GM19193 (cell line): ENCODE data around the gene ENTPD6.

Experiments
- POLR2A ChIP-seq: IDR thresholded peaks from 4 replicates; pipeline ENCODE4 v1.6.1; 2011; ENCODE audit not compliant: insufficient read depth, insufficient read length; ENCODE audit errors: extremely low read depth

Gene ENTPD6

GRCh38 chr20:25223765-25224720, 28.5 kb downstream of the ENTPD6 start:
- no peak for TF ChIP-seq POLR2A

- no peak for TF ChIP-seq POLR2A
Observed at GRCh38 chr20:25224941-25225340, 29.4 kb downstream of the ENTPD6 start.

- no peak for TF ChIP-seq POLR2A
Observed at GRCh38 chr20:25225642-25226432, 30.3 kb downstream of the ENTPD6 start.

- TF ChIP-seq POLR2A: no peak
Observed at GRCh38 chr20:25226433-25227316, 31.2 kb downstream of the ENTPD6 start.

- TF ChIP-seq POLR2A: no peak
Observed at GRCh38 chr20:25227317-25227831, 31.9 kb downstream of the ENTPD6 start.

- no peak for TF ChIP-seq POLR2A
Observed at GRCh38 chr20:25229486-25230165, 34.1 kb downstream of the ENTPD6 start.

- no peak for TF ChIP-seq POLR2A
Observed at GRCh38 chr20:25230166-25230831, 34.8 kb downstream of the ENTPD6 start.

GRCh38 chr20:25233016-25233772, 37.7 kb downstream of the ENTPD6 start:
- no peak for TF ChIP-seq POLR2A

GRCh38 chr20:25236450-25237304, 41.2 kb downstream of the ENTPD6 start:
- TF ChIP-seq POLR2A: no peak

- TF ChIP-seq POLR2A: no peak
Observed at GRCh38 chr20:25237610-25238318, 42.3 kb downstream of the ENTPD6 start.

- TF ChIP-seq POLR2A: no peak
Observed at GRCh38 chr20:25238319-25239037, 43.0 kb downstream of the ENTPD6 start.
